ENCODE data around the gene SLC22A23.

GRCh38 chr6:3321042-3321441 is 135.8 kb downstream of the SLC22A23 start:
- TF ChIP-seq NFRKB (IDR thresholded peaks at IDR 0.05), result no peak
- no peak for TF ChIP-seq BHLHE40 (IDR thresholded peaks at IDR 0.05; ENCODE audit: borderline replicate concordance)
- no peak for TF ChIP-seq FOXM1 (IDR thresholded peaks at IDR 0.05; ENCODE audit: borderline replicate concordance)
- TF ChIP-seq SP1 (IDR thresholded peaks at IDR 0.05), result no peak
- TF ChIP-seq ZNF384 (IDR thresholded peaks at IDR 0.05), result no peak
- TF ChIP-seq SUZ12 (IDR thresholded peaks at IDR 0.05), result no peak
- no peak for TF ChIP-seq HDGF (IDR thresholded peaks at IDR 0.05; ENCODE audit: borderline replicate concordance)
- no peak for TF ChIP-seq FOXA1 (IDR thresholded peaks at IDR 0.05)
- TF ChIP-seq TARDBP (IDR thresholded peaks at IDR 0.05), result no peak
- no peak for TF ChIP-seq ELF4 (IDR thresholded peaks at IDR 0.05)
- no peak for TF ChIP-seq CTBP1 (IDR thresholded peaks at IDR 0.05; ENCODE audit: borderline replicate concordance)
- no peak for TF ChIP-seq FOXK2 (IDR thresholded peaks at IDR 0.05)
- TF ChIP-seq, protein P1, sequence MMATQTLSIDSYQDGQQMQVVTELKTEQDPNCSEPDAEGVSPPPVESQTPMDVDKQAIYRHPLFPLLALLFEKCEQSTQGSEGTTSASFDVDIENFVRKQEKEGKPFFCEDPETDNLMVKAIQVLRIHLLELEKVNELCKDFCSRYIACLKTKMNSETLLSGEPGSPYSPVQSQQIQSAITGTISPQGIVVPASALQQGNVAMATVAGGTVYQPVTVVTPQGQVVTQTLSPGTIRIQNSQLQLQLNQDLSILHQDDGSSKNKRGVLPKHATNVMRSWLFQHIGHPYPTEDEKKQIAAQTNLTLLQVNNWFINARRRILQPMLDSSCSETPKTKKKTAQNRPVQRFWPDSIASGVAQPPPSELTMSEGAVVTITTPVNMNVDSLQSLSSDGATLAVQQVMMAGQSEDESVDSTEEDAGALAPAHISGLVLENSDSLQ (IDR thresholded peaks at IDR 0.05), result no peak

Measured in HEK293T (cell line).